Common myeloid progenitor, CD34-positive (primary cell): ENCODE results near the gene NOS1AP.
"Not testable (repeated sequence)": the region's sequence is repeated elsewhere in the genome, so short reads cannot be mapped to it uniquely, and the experiment has no call there.

Experiments used
- CTCF ChIA-PET: fragments of 350-600 bp; sonication (Branson Sonifier 250); formaldehyde crosslinking; loops from one replicate; lab custom pipeline; 2021; ENCODE audit warnings: antibody characterized with exemption; lab: Charles Lee
- POLR2A ChIA-PET: fragments of 350-600 bp; sonication (Branson Sonifier 250); formaldehyde crosslinking; loops from one replicate; lab custom pipeline; 2021; ENCODE audit warnings: antibody characterized with exemption; lab: Charles Lee
- DNase-seq, 3 donors: peaks; one replicate each; pipeline versions ENCODE4 v3.0.0 to v3.0.0-alpha.2; 2013
- H3K27ac ChIP-seq, 2 experiments: 1 replicate in 1 of 2; 2 replicates in 1 of 2; pipeline ENCODE4 v1.7.0; 2013; ENCODE audit warnings: inconsistent platforms in 2 of 2, low read length in 2 of 2, mild to moderate bottlenecking in 2 of 2, low read depth in 1 of 2, moderate library complexity in 1 of 2; ENCODE audit not compliant: severe bottlenecking in 2 of 2, insufficient read depth in 1 of 2, poor library complexity in 1 of 2
- H3K27me3 ChIP-seq, 5 experiments: replicated peaks in 2 of 5; 1 replicate in 3 of 5; 2 replicates in 2 of 5; pipeline versions ENCODE4 v1.6.1 to v1.7.0; 2013; ENCODE audit warnings: low read length in 4 of 5, mild to moderate bottlenecking in 2 of 5, moderate library complexity in 2 of 5, inconsistent platforms in 1 of 5; ENCODE audit not compliant: insufficient read depth in 5 of 5, control insufficient read depth in 4 of 5
- H3K36me3 ChIP-seq, 4 experiments: 1 replicate in 2 of 4; 2 replicates in 2 of 4; pipeline versions ENCODE4 v1.6.1 to v1.7.0; 2013; ENCODE audit warnings: low read length in 3 of 4, control low read depth in 1 of 4, mild to moderate bottlenecking in 1 of 4; ENCODE audit not compliant: control insufficient read depth in 4 of 4, insufficient read depth in 4 of 4
- H3K4me1 ChIP-seq, 4 experiments: 1 replicate in 3 of 4; 2 replicates in 1 of 4; pipeline versions ENCODE4 v1.6.1 to v1.7.1; 2013; ENCODE audit warnings: low read length in 3 of 4, mild to moderate bottlenecking in 3 of 4, control low read depth in 1 of 4, inconsistent platforms in 1 of 4, moderate library complexity in 1 of 4; ENCODE audit not compliant: control insufficient read depth in 4 of 4, insufficient read depth in 4 of 4; ENCODE audit errors: control extremely low read depth in 1 of 4
- H3K4me3 ChIP-seq, 7 experiments: 1 replicate in 4 of 7; 2 replicates in 3 of 7; pipeline versions ENCODE4 v1.5.1 to v1.7.0; 2013; ENCODE audit warnings: mild to moderate bottlenecking in 7 of 7, low read length in 6 of 7, moderate library complexity in 6 of 7, inconsistent platforms in 2 of 7, low read depth in 2 of 7, control low read depth in 1 of 7; ENCODE audit not compliant: insufficient read depth in 4 of 7, control insufficient read depth in 1 of 7; ENCODE audit errors: extremely low read depth in 1 of 7
- H3K9me3 ChIP-seq, 5 experiments: 1 replicate in 4 of 5; 2 replicates in 1 of 5; pipeline versions ENCODE4 v1.6.1 to v1.7.1; 2013; ENCODE audit warnings: low read length in 4 of 5, mild to moderate bottlenecking in 2 of 5, inconsistent platforms in 1 of 5, low read depth in 1 of 5, moderate library complexity in 1 of 5; ENCODE audit not compliant: control insufficient read depth in 4 of 5, insufficient read depth in 2 of 5; ENCODE audit errors: control extremely low read depth in 1 of 5
- WGBS: methylation state at CpG from one replicate; pipeline ENCODE4 v1.1.5; 2013; ENCODE audit not compliant: insufficient coverage; 5-methylcytosine and 5-hydroxymethylcytosine counted together

Gene NOS1AP

GRCh38 chr1:162195567-162195966 lies 126.1 kb downstream of the NOS1AP start:
- Histone ChIP-seq H3K27ac (no peak overlapping the region), H3K4me1 (peaks cover 0 to 4% (median 0%) of the 10 kb centered on the region in 4 experiments), H3K4me3 (no peak overlapping the region), H3K36me3 (no peaks in the 10 kb centered on the region), H3K9me3 (no peaks in the 10 kb centered on the region), H3K27me3 (no peaks in the 10 kb centered on the region)
- CTCF ChIA-PET = no interaction called here
- 33% methylated on average over 1 of the region's 4 CpGs for WGBS
- POLR2A ChIA-PET = no interaction called here
- no peak for DNase-seq

DNA sequence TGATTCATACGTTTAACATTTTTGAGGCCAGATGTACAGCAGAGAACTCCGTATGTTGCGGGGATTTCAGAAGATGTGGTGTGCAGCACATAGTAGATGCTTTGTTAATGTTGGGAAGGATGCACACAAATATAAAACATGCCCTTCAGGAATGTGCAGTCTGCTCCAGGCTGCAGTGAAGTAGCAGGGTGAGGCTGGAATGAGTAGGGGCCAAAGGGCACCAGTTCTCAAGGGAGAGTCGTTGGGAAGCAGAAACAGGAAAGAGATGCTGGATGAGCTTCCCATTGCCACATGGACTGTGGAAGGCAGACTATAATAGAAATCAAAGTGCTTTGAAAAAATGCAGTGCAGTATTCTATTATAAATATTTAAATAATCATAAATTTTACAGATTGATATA lies 126.9 kb downstream of the NOS1AP start:
- Histone ChIP-seq H3K4me3 (no peak overlapping the region), H3K36me3 (no peaks in the 10 kb centered on the region), H3K9me3 (no peaks in the 10 kb centered on the region), H3K27ac (no peak overlapping the region), H3K4me1 (peaks cover 0 to 4% (median 0%) of the 10 kb centered on the region in 4 experiments), H3K27me3 (no peaks in the 10 kb centered on the region)
- CTCF ChIA-PET = no interaction called here
- WGBS = 93% methylated on average over 3 of the region's 4 CpGs
- DNase-seq = no peak
- POLR2A ChIA-PET = no interaction called here

GRCh38 chr1:162197041-162197531 lies 127.6 kb downstream of the NOS1AP start:
- H3K4me1 ChIP-seq = peaks cover 0 to 4% (median 0%) of the 10 kb centered on the region in 4 experiments
- ChIA-PET POLR2A (no interaction called here), CTCF (no interaction called here)
- WGBS = 99% methylated on average over 7 of the region's 8 CpGs
- DNase-seq = no peak
- H3K27me3 ChIP-seq = no peaks in the 10 kb centered on the region
- no peak overlapping the region for H3K4me3 ChIP-seq
- H3K27ac ChIP-seq = no peak overlapping the region
- H3K36me3 ChIP-seq = no peaks in the 10 kb centered on the region
- no peaks in the 10 kb centered on the region for H3K9me3 ChIP-seq

GRCh38 chr1:162197615-162198421 lies 128.3 kb downstream of the NOS1AP start:
- WGBS = 93% methylated on average over 13 of the region's 13 CpGs
- Histone ChIP-seq H3K36me3 (no peaks in the 10 kb centered on the region), H3K27me3 (no peaks in the 10 kb centered on the region), H3K9me3 (no peaks in the 10 kb centered on the region), H3K4me3 (no peak overlapping the region), H3K4me1 (peaks cover 0 to 4% (median 0%) of the 10 kb centered on the region in 4 experiments), H3K27ac (no peak overlapping the region)
- ChIA-PET POLR2A (no interaction called here), CTCF (no interaction called here)
- DNase-seq = no peak

- H3K9me3 ChIP-seq = no peaks in the 10 kb centered on the region
- no peaks in the 10 kb centered on the region for H3K4me1 ChIP-seq
- H3K27me3 ChIP-seq = no peaks in the 10 kb centered on the region
- no peak overlapping the region for H3K4me3 ChIP-seq
- no peak overlapping the region for H3K27ac ChIP-seq
- DNase-seq = no peak
- POLR2A ChIA-PET = no interaction called here
- no peaks in the 10 kb centered on the region for H3K36me3 ChIP-seq
- CTCF ChIA-PET = no interaction called here
- 77% methylated on average over 5 of the region's 5 CpGs for WGBS
Observed at GRCh38 chr1:162200096-162200847, 130.8 kb downstream of the NOS1AP start.

- CTCF ChIA-PET, H3K27ac ChIP-seq, POLR2A ChIA-PET, DNase-seq, H3K36me3 ChIP-seq, H3K27me3 ChIP-seq, H3K4me3 ChIP-seq, H3K4me1 ChIP-seq, H3K9me3 ChIP-seq: not testable (repeated sequence)
Observed at GRCh38 chr1:162201062-162201461, 131.6 kb downstream of the NOS1AP start.
